ENCODE results near the gene DGCR6.

DNA sequence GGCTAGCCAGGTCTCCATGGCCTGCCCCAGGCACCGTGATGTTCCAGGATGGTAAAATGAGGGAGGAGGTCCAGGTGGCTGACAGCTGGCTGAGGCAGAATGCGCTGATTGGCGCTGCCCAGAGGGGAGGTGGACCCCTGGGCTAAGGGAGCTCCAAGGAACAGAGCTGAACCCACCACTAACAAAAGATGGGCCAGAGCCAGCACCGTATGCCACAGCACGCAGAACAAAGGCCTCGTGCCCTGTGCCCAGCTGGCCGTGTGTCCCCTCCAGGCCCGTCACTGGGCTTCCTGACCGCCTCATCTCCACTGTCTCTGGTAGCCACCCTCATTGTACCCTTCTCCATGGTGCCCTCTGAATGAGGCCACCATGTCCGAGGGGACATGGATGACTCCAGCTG is 49.6 kb downstream of the DGCR6 start:
- TF ChIP-seq, protein P1, sequence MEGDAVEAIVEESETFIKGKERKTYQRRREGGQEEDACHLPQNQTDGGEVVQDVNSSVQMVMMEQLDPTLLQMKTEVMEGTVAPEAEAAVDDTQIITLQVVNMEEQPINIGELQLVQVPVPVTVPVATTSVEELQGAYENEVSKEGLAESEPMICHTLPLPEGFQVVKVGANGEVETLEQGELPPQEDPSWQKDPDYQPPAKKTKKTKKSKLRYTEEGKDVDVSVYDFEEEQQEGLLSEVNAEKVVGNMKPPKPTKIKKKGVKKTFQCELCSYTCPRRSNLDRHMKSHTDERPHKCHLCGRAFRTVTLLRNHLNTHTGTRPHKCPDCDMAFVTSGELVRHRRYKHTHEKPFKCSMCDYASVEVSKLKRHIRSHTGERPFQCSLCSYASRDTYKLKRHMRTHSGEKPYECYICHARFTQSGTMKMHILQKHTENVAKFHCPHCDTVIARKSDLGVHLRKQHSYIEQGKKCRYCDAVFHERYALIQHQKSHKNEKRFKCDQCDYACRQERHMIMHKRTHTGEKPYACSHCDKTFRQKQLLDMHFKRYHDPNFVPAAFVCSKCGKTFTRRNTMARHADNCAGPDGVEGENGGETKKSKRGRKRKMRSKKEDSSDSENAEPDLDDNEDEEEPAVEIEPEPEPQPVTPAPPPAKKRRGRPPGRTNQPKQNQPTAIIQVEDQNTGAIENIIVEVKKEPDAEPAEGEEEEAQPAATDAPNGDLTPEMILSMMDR (IDR thresholded peaks at IDR 0.05), result no peak
- no peak for TF ChIP-seq POLR2A (IDR thresholded peaks at IDR 0.05)
